ENCODE results near the gene SLC38A2. TPM values are rescaled to one million over a fixed set of nuclear protein-coding genes. Genes with fewer than 3 reads are reported as not detected.

SLC38A2 gene
- total and polyA plus RNA-seq, 2 experiments from 2014 or later = 181 to 718 TPM

DNA sequence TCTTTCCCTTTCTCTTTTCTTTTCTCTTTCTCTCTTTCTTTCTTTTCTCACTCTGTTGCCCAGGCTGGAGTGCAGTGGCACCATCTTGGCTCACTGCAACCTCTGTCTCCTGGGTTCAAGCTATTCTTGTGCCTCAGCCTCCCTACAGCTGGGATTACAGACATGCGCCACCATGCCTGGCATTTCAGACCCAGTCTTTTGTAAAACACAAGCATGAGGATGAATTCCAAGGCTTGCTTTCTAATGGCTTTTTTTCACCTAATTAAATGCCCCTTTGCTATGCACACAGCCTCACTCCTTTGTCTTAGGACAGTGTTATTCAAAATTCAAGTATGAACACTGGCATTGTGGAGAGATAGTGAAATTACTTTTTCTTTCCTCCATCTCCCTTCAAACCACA, 6.0 kb upstream of the SLC38A2 start (continued):
- TF ChIP-seq, protein P1, sequence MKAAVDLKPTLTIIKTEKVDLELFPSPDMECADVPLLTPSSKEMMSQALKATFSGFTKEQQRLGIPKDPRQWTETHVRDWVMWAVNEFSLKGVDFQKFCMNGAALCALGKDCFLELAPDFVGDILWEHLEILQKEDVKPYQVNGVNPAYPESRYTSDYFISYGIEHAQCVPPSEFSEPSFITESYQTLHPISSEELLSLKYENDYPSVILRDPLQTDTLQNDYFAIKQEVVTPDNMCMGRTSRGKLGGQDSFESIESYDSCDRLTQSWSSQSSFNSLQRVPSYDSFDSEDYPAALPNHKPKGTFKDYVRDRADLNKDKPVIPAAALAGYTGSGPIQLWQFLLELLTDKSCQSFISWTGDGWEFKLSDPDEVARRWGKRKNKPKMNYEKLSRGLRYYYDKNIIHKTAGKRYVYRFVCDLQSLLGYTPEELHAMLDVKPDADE (IDR thresholded peaks at IDR 0.05) = no peak
- TF ChIP-seq CREB1 (CRISPR knock-in tag; IDR thresholded peaks at IDR 0.05; ENCODE audit: low read depth) (no peak), POLR2AphosphoS5 (IDR thresholded peaks at IDR 0.05; ENCODE audit: low read depth) (no peak), JUNB (IDR thresholded peaks at IDR 0.05; ENCODE audit: unreplicated experiment) (no peak)

DNA sequence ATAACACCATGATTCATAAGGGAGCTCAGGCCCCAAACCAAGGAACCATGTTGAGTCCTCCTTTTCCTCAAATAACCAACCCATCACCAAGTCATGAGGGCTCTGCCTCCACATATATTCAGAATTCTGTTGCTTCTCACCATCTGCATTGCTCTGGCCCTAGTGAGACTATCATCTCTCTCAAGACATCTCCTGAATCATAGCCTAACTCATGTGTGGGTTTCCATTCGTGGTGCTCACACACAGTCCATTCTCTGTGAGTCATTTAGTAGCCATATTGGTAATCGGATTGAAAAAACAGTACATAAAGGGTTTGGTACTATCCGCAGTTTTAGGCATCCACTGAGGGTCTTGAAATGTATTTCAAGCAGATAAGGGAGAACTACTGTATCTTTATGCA, 5.1 kb upstream of the SLC38A2 start:
- peaks cover 42% of the 10 kb centered on the region for H3K4me1 ChIP-seq (ENCODE audit: insufficient read depth)
- no peaks in the 10 kb centered on the region for H3K27me3 ChIP-seq (ENCODE audit: insufficient read depth)
- H3K4me3 ChIP-seq = no peak overlapping the region
- no peak overlapping the region for H3K27ac Mint-ChIP-seq
- H3K4me1 Mint-ChIP-seq = peaks cover 46% of the 10 kb centered on the region
- no peak overlapping the region for H3K4me2 ChIP-seq
- no peaks in the 10 kb centered on the region for H4K20me1 ChIP-seq (replicated peaks; ENCODE audit: insufficient read depth)
- H3K9me2 ChIP-seq (ENCODE audit: insufficient read depth) = peaks cover 16% of the 10 kb centered on the region
- peaks cover 7% of the 10 kb centered on the region; the same call in 1 of the 2 replicates for H3F3A ChIP-seq (replicated peaks; ENCODE audit: low read depth)
- H3K79me2 ChIP-seq (replicated peaks; ENCODE audit: insufficient read depth) = no peaks in the 10 kb centered on the region; the same call in 1 of the 2 replicates
- DNase-seq (ENCODE audit: low spot score) (no peak), ATAC-seq (no peak)
- peaks cover 18% of the 10 kb centered on the region for H3K27me3 Mint-ChIP-seq (ENCODE audit: insufficient read depth, low read depth, poor library complexity)
- H3K36me3 Mint-ChIP-seq (ENCODE audit: low read depth) = peaks cover 10% of the 10 kb centered on the region; the same call in 2 of the 3 replicates
- no peak overlapping the region for H3K27ac ChIP-seq (ENCODE audit: low read depth)
- H3K36me3 ChIP-seq (ENCODE audit: insufficient read depth) = no peaks in the 10 kb centered on the region
- no peak overlapping the region for H3K4me3 Mint-ChIP-seq
- H2AFZ ChIP-seq = no peak overlapping the region
- peaks cover 6% of the 10 kb centered on the region; the same call in 2 of the 3 replicates for H3K9me3 Mint-ChIP-seq
- TF ChIP-seq EZH2 (IDR thresholded peaks at IDR 0.05; ENCODE audit: low read depth, unreplicated experiment) (no peak), EZH2phosphoT487 (IDR thresholded peaks at IDR 0.05; ENCODE audit: unreplicated experiment) (no peak), CREB1 (CRISPR knock-in tag; IDR thresholded peaks at IDR 0.05; ENCODE audit: low read depth) (no peak), STAT1 (IDR thresholded peaks at IDR 0.05; ENCODE audit: unreplicated experiment) (no peak), POLR2AphosphoS5 (IDR thresholded peaks at IDR 0.05; ENCODE audit: low read depth) (no peak), ZNF114 (CRISPR knock-in tag; IDR thresholded peaks at IDR 0.05) (no peak), NANOG (IDR thresholded peaks at IDR 0.05; ENCODE audit: borderline replicate concordance) (no peak), ZNF331 (CRISPR knock-in tag; IDR thresholded peaks at IDR 0.05; ENCODE audit: low read depth) (no peak), JUNB (IDR thresholded peaks at IDR 0.05; ENCODE audit: unreplicated experiment) (no peak)
- TF ChIP-seq, protein P1 (IDR thresholded peaks at IDR 0.05) = no peak
- TF ChIP-seq, protein P2, sequence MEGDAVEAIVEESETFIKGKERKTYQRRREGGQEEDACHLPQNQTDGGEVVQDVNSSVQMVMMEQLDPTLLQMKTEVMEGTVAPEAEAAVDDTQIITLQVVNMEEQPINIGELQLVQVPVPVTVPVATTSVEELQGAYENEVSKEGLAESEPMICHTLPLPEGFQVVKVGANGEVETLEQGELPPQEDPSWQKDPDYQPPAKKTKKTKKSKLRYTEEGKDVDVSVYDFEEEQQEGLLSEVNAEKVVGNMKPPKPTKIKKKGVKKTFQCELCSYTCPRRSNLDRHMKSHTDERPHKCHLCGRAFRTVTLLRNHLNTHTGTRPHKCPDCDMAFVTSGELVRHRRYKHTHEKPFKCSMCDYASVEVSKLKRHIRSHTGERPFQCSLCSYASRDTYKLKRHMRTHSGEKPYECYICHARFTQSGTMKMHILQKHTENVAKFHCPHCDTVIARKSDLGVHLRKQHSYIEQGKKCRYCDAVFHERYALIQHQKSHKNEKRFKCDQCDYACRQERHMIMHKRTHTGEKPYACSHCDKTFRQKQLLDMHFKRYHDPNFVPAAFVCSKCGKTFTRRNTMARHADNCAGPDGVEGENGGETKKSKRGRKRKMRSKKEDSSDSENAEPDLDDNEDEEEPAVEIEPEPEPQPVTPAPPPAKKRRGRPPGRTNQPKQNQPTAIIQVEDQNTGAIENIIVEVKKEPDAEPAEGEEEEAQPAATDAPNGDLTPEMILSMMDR (conservative IDR thresholded peaks at IDR 0.05; ENCODE audit: low read depth in 2 of 2) = no peak
- TF ChIP-seq, protein P3, sequence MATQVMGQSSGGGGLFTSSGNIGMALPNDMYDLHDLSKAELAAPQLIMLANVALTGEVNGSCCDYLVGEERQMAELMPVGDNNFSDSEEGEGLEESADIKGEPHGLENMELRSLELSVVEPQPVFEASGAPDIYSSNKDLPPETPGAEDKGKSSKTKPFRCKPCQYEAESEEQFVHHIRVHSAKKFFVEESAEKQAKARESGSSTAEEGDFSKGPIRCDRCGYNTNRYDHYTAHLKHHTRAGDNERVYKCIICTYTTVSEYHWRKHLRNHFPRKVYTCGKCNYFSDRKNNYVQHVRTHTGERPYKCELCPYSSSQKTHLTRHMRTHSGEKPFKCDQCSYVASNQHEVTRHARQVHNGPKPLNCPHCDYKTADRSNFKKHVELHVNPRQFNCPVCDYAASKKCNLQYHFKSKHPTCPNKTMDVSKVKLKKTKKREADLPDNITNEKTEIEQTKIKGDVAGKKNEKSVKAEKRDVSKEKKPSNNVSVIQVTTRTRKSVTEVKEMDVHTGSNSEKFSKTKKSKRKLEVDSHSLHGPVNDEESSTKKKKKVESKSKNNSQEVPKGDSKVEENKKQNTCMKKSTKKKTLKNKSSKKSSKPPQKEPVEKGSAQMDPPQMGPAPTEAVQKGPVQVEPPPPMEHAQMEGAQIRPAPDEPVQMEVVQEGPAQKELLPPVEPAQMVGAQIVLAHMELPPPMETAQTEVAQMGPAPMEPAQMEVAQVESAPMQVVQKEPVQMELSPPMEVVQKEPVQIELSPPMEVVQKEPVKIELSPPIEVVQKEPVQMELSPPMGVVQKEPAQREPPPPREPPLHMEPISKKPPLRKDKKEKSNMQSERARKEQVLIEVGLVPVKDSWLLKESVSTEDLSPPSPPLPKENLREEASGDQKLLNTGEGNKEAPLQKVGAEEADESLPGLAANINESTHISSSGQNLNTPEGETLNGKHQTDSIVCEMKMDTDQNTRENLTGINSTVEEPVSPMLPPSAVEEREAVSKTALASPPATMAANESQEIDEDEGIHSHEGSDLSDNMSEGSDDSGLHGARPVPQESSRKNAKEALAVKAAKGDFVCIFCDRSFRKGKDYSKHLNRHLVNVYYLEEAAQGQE (IDR thresholded peaks at IDR 0.05; ENCODE audit: unreplicated experiment) = no peak

Data from GM23338 (cell line).